ENCODE data around the gene CFAP100. TPM values are rescaled to one million over a fixed set of nuclear protein-coding genes. Genes with fewer than 3 reads are reported as not detected.

The CFAP100 gene
- total and polyA plus RNA-seq, 2 experiments from 2014 or later = not detected

DNA sequence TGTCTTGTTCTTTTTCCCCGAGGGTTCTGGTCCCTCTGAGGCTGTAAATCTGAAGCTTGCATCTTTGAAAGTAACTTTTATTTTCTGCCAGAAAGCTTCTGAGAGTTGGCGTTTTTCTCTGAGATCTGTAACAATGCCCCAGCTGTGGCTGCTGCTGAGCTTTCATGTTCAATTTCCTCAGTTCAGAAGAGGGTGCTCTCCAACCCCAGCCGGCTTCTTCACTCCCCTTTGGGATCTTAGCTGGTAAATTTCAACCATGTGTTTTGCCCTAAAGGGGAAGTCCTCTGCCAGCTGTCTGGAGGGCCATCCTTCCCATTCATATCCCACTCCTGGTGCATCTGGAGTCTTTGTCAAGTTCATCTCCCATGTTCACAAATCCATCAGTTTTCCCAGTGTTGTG lies 18.3 kb upstream of the CFAP100 start:
- Histone ChIP-seq H3K27ac (no peak overlapping the region), H2AFZ (no peak overlapping the region), H3K27me3 (no peaks in the 10 kb centered on the region), H3K36me3 (replicated peaks; ENCODE audit: insufficient read depth, low read depth) (no peaks in the 10 kb centered on the region), H3K9me3 (ENCODE audit: low read depth) (no peaks in the 10 kb centered on the region), H3K4me2 (no peak overlapping the region), H3K9me2 (replicated peaks; ENCODE audit: insufficient read depth) (no peaks in the 10 kb centered on the region), H3K4me3 (no peak overlapping the region), H3K79me2 (no peaks in the 10 kb centered on the region), H4K20me1 (ENCODE audit: insufficient read depth, poor library complexity, severe bottlenecking) (no peaks in the 10 kb centered on the region), H3K4me1 (ENCODE audit: insufficient read depth) (no peaks in the 10 kb centered on the region)
- 43% methylated on average over 3 of the region's 3 CpGs for WGBS (ENCODE audit: low lambda C conversion rate, missing lambda C conversion rate)
- TF ChIP-seq, protein P1, sequence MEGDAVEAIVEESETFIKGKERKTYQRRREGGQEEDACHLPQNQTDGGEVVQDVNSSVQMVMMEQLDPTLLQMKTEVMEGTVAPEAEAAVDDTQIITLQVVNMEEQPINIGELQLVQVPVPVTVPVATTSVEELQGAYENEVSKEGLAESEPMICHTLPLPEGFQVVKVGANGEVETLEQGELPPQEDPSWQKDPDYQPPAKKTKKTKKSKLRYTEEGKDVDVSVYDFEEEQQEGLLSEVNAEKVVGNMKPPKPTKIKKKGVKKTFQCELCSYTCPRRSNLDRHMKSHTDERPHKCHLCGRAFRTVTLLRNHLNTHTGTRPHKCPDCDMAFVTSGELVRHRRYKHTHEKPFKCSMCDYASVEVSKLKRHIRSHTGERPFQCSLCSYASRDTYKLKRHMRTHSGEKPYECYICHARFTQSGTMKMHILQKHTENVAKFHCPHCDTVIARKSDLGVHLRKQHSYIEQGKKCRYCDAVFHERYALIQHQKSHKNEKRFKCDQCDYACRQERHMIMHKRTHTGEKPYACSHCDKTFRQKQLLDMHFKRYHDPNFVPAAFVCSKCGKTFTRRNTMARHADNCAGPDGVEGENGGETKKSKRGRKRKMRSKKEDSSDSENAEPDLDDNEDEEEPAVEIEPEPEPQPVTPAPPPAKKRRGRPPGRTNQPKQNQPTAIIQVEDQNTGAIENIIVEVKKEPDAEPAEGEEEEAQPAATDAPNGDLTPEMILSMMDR (IDR thresholded peaks at IDR 0.05; ENCODE audit: poor library complexity) = no peak
- TF ChIP-seq EZH2phosphoT487 (IDR thresholded peaks at IDR 0.05; ENCODE audit: low read depth, severe bottlenecking, unreplicated experiment) (no peak), EZH2 (IDR thresholded peaks at IDR 0.05; ENCODE audit: borderline replicate concordance) (no peak)
- DNase-seq (ENCODE audit: low spot score) = no peak

DNA sequence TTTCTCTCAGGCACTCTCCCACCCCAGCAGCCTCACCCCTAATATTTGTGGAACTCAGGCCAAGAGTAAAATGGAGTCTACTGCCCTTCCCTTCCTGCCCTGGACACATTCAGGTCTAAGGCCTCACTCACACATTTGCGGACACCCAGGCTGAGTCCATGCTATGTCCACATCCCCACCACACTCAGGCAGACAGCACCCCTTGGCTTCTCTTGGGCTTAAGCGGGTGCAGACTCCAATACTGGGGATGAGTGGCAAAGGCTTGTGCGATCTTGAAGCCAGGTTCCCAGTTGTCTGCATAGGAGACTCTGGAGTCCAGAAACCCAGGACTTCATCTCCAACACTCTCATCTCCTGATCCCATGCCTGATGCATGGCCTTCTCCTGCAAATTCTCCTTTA lies 17.5 kb upstream of the CFAP100 start:
- TF ChIP-seq, protein P1 (IDR thresholded peaks at IDR 0.05; ENCODE audit: poor library complexity) = no peak
- TF ChIP-seq EZH2 (IDR thresholded peaks at IDR 0.05; ENCODE audit: borderline replicate concordance) = no peak
- no peak for TF ChIP-seq EZH2phosphoT487 (IDR thresholded peaks at IDR 0.05; ENCODE audit: low read depth, severe bottlenecking, unreplicated experiment)

DNA sequence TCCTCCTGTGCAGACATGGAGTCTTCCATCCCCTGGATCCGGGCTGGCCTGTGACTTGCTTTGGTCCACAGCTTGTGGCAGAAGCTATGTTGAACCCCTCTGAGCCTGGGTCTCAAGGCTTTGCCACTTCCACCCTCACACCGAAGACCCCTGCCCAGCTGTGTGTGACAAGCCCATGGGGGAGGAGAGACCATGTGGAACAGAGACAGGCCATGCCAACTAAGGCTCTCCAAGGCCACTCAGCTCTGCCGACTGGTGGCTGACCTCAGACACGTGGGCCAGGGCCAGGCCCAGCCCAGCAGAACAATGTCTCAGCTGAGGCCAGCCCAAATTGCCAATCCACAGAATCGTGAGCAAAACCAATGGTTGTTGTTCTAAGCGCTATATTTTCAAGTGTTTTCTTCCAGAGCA lies 16.4 kb upstream of the CFAP100 start:
- H3K27me3 ChIP-seq = no peaks in the 10 kb centered on the region
- no peaks in the 10 kb centered on the region for H3K79me2 ChIP-seq
- H3K4me1 ChIP-seq (ENCODE audit: insufficient read depth) = no peaks in the 10 kb centered on the region
- no peaks in the 10 kb centered on the region for H3K36me3 ChIP-seq (replicated peaks; ENCODE audit: insufficient read depth, low read depth)
- H2AFZ ChIP-seq = no peak overlapping the region
- no peak for DNase-seq (ENCODE audit: low spot score)
- H4K20me1 ChIP-seq (ENCODE audit: insufficient read depth, poor library complexity, severe bottlenecking) = no peaks in the 10 kb centered on the region
- H3K27ac ChIP-seq = no peak overlapping the region
- no peaks in the 10 kb centered on the region for H3K9me2 ChIP-seq (replicated peaks; ENCODE audit: insufficient read depth)
- WGBS (ENCODE audit: low lambda C conversion rate, missing lambda C conversion rate) = 87% methylated on average over 6 of the region's 6 CpGs
- H3K4me3 ChIP-seq = no peak overlapping the region
- no peak overlapping the region for H3K4me2 ChIP-seq
- no peaks in the 10 kb centered on the region for H3K9me3 ChIP-seq (ENCODE audit: low read depth)
- TF ChIP-seq EZH2 (IDR thresholded peaks at IDR 0.05; ENCODE audit: borderline replicate concordance) = no peak
- TF ChIP-seq, protein P1 (IDR thresholded peaks at IDR 0.05; ENCODE audit: poor library complexity) = no peak
- no peak for TF ChIP-seq EZH2phosphoT487 (IDR thresholded peaks at IDR 0.05; ENCODE audit: low read depth, severe bottlenecking, unreplicated experiment)

More for the DNA sequence above, 17.5 kb upstream of the CFAP100 start:
- H2AFZ ChIP-seq = no peak overlapping the region
- no peaks in the 10 kb centered on the region for H3K9me2 ChIP-seq (replicated peaks; ENCODE audit: insufficient read depth)
- H3K4me1 ChIP-seq (ENCODE audit: insufficient read depth) = no peaks in the 10 kb centered on the region
- H3K4me3 ChIP-seq = no peak overlapping the region
- no peaks in the 10 kb centered on the region for H3K79me2 ChIP-seq
- no peak overlapping the region for H3K4me2 ChIP-seq
- DNase-seq (ENCODE audit: low spot score) = no peak
- H3K36me3 ChIP-seq (replicated peaks; ENCODE audit: insufficient read depth, low read depth) = no peaks in the 10 kb centered on the region
- no peak overlapping the region for H3K27ac ChIP-seq
- 97% methylated on average over 3 of the region's 3 CpGs for WGBS (ENCODE audit: low lambda C conversion rate, missing lambda C conversion rate)
- H3K27me3 ChIP-seq = no peaks in the 10 kb centered on the region
- no peaks in the 10 kb centered on the region for H3K9me3 ChIP-seq (ENCODE audit: low read depth)
- no peaks in the 10 kb centered on the region for H4K20me1 ChIP-seq (ENCODE audit: insufficient read depth, poor library complexity, severe bottlenecking)

All from hepatocyte (in vitro differentiated cells).